H1 (cell line): ENCODE data around the gene TROAP. TPM values are rescaled to one million over a fixed set of nuclear protein-coding genes. Genes with fewer than 3 reads are reported as not detected.

Source experiments
- BCL11A ChIP-seq, 2 experiments: IDR thresholded peaks; one replicate each; pipeline ENCODE4 v1.6.1; 2011; ENCODE audit warnings: low read depth in 2 of 2, low read length in 2 of 2, mild to moderate bottlenecking in 2 of 2
- CTCF ChIP-seq, 3 experiments: IDR thresholded peaks; 1 replicate in 2 of 3; 2 replicates in 1 of 3; pipeline versions ENCODE4 v1.5.1 to v1.6.1; 2011; ENCODE audit warnings: low read length in 3 of 3, mild to moderate bottlenecking in 3 of 3, inconsistent platforms in 2 of 3, low read depth in 1 of 3, moderate library complexity in 1 of 3; ENCODE audit not compliant: insufficient read depth in 1 of 3; ENCODE audit errors: control extremely low read depth in 1 of 3
- EGR1 ChIP-seq: IDR thresholded peaks from 2 replicates; pipeline ENCODE4 v1.6.1; 2011; ENCODE audit warnings: low read depth, low read length, borderline replicate concordance
- EZH2 ChIP-seq: fragments of 200-600 bp; sonication (generic); IDR thresholded peaks from 2 replicates; pipeline ENCODE4 v1.7.1; 2012; ENCODE audit warnings: low read depth, mild to moderate bottlenecking, moderate library complexity, low read length, inconsistent platforms; ENCODE audit not compliant: severe bottlenecking
- HDAC2 ChIP-seq, 2 experiments: fragments of 300-600 bp in 1 of 2; sonication (generic) in 1 of 2; IDR thresholded peaks; 2 replicates each; pipeline ENCODE4 v1.6.1; 2011 to 2012; ENCODE audit warnings: low read depth in 2 of 2, low read length in 2 of 2, mild to moderate bottlenecking in 2 of 2, moderate library complexity in 2 of 2, borderline replicate concordance in 1 of 2, inconsistent platforms in 1 of 2
- NRF1 ChIP-seq: IDR thresholded peaks from 2 replicates; pipeline ENCODE4 v1.6.1; 2011; ENCODE audit warnings: mild to moderate bottlenecking, low read depth, low read length, improper control_type of control experiment
- TAF7 ChIP-seq: optimal IDR thresholded peaks from 2 replicates; pipeline ENCODE3; 2011; ENCODE audit warnings: low read depth, mild to moderate bottlenecking, inconsistent platforms, low read length, moderate library complexity, borderline replicate concordance
- polyA plus RNA-seq, 7 experiments: library from polyadenylated mRNA; depleted of rRNA in 3 of 7; stranded (reverse) in 5 of 7; unstranded in 2 of 7; fragments of >200 nt in 5 of 7; fragments of 200-250 nt in 2 of 7; gene quantifications; 1 replicate in 5 of 7; 2 replicates in 1 of 7; 4 replicates in 1 of 7; pipeline versions ENCODE4 v1.2.1 to v1.2.3, GENCODE V29; 2011 to 2013; ENCODE audit warnings: missing spikeins in 2 of 7, mixed read lengths in 2 of 7
- total RNA-seq: library from RNA; stranded (reverse); fragmentation: NEBNext Ultra II Directional; extraction: Animal tissue kit (Norgen Biotek cat#: 25700); gene quantifications from 2 replicates; pipeline ENCODE4 v1.2.1, GENCODE V29; 2021

TROAP gene
- total and polyA plus RNA-seq, 2 of the 8 experiments (the other 6 are each of a cell fraction or from before 2014, with no cell fraction given) = 36.7 to 52.0 TPM

- no peak for TF ChIP-seq CTCF (IDR thresholded peaks at IDR 0.05; ENCODE audit: control extremely low read depth in 1 of 3, insufficient read depth in 1 of 3, low read depth in 1 of 3, low read length in 3 of 3)
- TF ChIP-seq HDAC2 (IDR thresholded peaks at IDR 0.05; ENCODE audit: borderline replicate concordance in 1 of 2, low read depth in 2 of 2, low read length in 2 of 2) = 0 out of 4 replicates have a peak, but pooled peaks of 1 of the 2 experiments have one; percentile 2
- peak; percentile 87 for TF ChIP-seq EZH2
- no peak for TF ChIP-seq NRF1
- no peak for TF ChIP-seq TAF7
- no peak for TF ChIP-seq BCL11A (IDR thresholded peaks at IDR 0.05; ENCODE audit: low read depth in 2 of 2, low read length in 2 of 2)
- TF ChIP-seq EGR1 = peak; percentile 81; the same call in 1 of the 2 replicates
Measured at GRCh38 chr12:49346659-49347310, 23.7 kb downstream of the TROAP start, which contains the start of gene DNAJC22 (continued).
